NCI-H187 treated with DMSO at 0.1 percent for 48 hours (cell line): Measurements from ENCODE around the gene IQCH.

Source experiments
- DNase-seq: peaks from one replicate; lab custom pipeline; 2025; lab: John Stamatoyannopoulos, UW

Gene IQCH

GRCh38 chr15:67524235-67524634 lies 269.6 kb downstream of the IQCH start:
- DNase-seq: no peak

GRCh38 chr15:67528513-67528912 lies 273.9 kb downstream of the IQCH start:
- DNase-seq: no peak

- no peak for DNase-seq
Observed at GRCh38 chr15:67531379-67531914, 276.9 kb downstream of the IQCH start.

GRCh38 chr15:67533873-67534272 lies 279.3 kb downstream of the IQCH start:
- no peak for DNase-seq

- DNase-seq: no peak
Observed at GRCh38 chr15:67534360-67534759, 279.8 kb downstream of the IQCH start.

- no peak for DNase-seq
Observed at GRCh38 chr15:67537771-67538170, 283.2 kb downstream of the IQCH start.

- no peak for DNase-seq
Observed at GRCh38 chr15:67542420-67543347, 288.1 kb downstream of the IQCH start, which contains the start of gene MAP2K5. Gene MAP2K5, plus strand, starts transcription at chr15:67542703. Its CDS starts 633 bp downstream, at chr15:67543336.

GRCh38 chr15:67543348-67543718 lies 288.7 kb downstream of the IQCH start:
- DNase-seq: no peak

- no peak for DNase-seq
Observed at GRCh38 chr15:67544475-67544874, 289.9 kb downstream of the IQCH start.

GRCh38 chr15:67545864-67546263 lies 291.3 kb downstream of the IQCH start:
- DNase-seq: no peak

GRCh38 chr15:67547064-67547463 lies 292.5 kb downstream of the IQCH start:
- DNase-seq: no peak

GRCh38 chr15:67547836-67548235 lies 293.2 kb downstream of the IQCH start:
- DNase-seq: no peak

GRCh38 chr15:67548236-67548852 lies 293.8 kb downstream of the IQCH start:
- DNase-seq: no peak

GRCh38 chr15:67548862-67549651 lies 294.5 kb downstream of the IQCH start:
- no peak for DNase-seq

- DNase-seq: no peak
Observed at GRCh38 chr15:67549736-67550135, 295.1 kb downstream of the IQCH start.

GRCh38 chr15:67550522-67550921 lies 295.9 kb downstream of the IQCH start:
- no peak for DNase-seq

GRCh38 chr15:67551207-67551743 lies 296.7 kb downstream of the IQCH start:
- no peak for DNase-seq
